Fibroblast of lung (primary cell): ENCODE data around the gene ZC3H8. TPM values are rescaled to one million over a fixed set of nuclear protein-coding genes. Genes with fewer than 3 reads are reported as not detected.

Experiments
- DNase-seq, 2 donors: peaks; one replicate each; pipeline versions ENCODE4 v3.0.0 to v3.0.0-alpha.2; 2010; ENCODE audit warnings: low read depth in 2 of 2
- H2AFZ ChIP-seq: 2 replicates; pipeline ENCODE4 v1.5.1; 2012; ENCODE audit warnings: low read length, control low read depth, inconsistent platforms
- H3K27ac ChIP-seq: 2 replicates; pipeline ENCODE4 v1.5.1; 2011; ENCODE audit warnings: low read length, control low read depth; ENCODE audit not compliant: insufficient read depth
- H3K27me3 ChIP-seq: 2 replicates; pipeline ENCODE4 v1.5.1; 2011; ENCODE audit warnings: mild to moderate bottlenecking, low read length; ENCODE audit not compliant: control insufficient read depth, insufficient read depth
- H3K36me3 ChIP-seq: 2 replicates; pipeline ENCODE4 v1.5.1; 2011; ENCODE audit warnings: low read length; ENCODE audit not compliant: control insufficient read depth, insufficient read depth
- H3K4me1 ChIP-seq: 2 replicates; pipeline ENCODE4 v1.5.1; 2011; ENCODE audit warnings: low read length; ENCODE audit not compliant: control insufficient read depth, insufficient read depth; ENCODE audit errors: extremely low read depth
- H3K4me2 ChIP-seq: 2 replicates; pipeline ENCODE4 v1.5.1; 2011; ENCODE audit warnings: low read length, control low read depth; ENCODE audit not compliant: insufficient read depth; ENCODE audit errors: extremely low read depth
- H3K4me3 ChIP-seq, 4 experiments: fragments of 200-600 bp in 1 of 4; sonication (generic) in 1 of 4; replicated peaks in 1 of 4; 2 replicates each; pipeline ENCODE4 v1.5.1; 2011 to 2016; ENCODE audit warnings: low read length in 4 of 4, low read depth in 3 of 4, mild to moderate bottlenecking in 3 of 4, control low read depth in 2 of 4, inconsistent platforms in 1 of 4, mixed read lengths in 1 of 4; ENCODE audit not compliant: insufficient read depth in 1 of 4; ENCODE audit errors: control extremely low read depth in 1 of 4
- H3K79me2 ChIP-seq: 2 replicates; pipeline ENCODE4 v1.5.1; 2012; ENCODE audit warnings: mild to moderate bottlenecking, low read length, inconsistent platforms; ENCODE audit not compliant: control insufficient read depth, insufficient read depth
- H3K9ac ChIP-seq: 2 replicates; pipeline ENCODE4 v1.5.1; 2011; ENCODE audit warnings: mild to moderate bottlenecking, low read length, control low read depth; ENCODE audit not compliant: insufficient read depth
- H3K9me3 ChIP-seq: 2 replicates; pipeline ENCODE4 v1.5.1; 2012; ENCODE audit warnings: low read depth, low read length; ENCODE audit not compliant: control insufficient read depth, insufficient read depth
- H4K20me1 ChIP-seq: 2 replicates; pipeline ENCODE4 v1.5.1; 2011; ENCODE audit warnings: low read length; ENCODE audit not compliant: control insufficient read depth, insufficient read depth; ENCODE audit errors: extremely low read depth
- CTCF ChIP-seq, 2 donors: IDR thresholded peaks in 1 of 2; conservative IDR thresholded peaks in 1 of 2; 1 replicate in 1 of 2; 2 replicates in 1 of 2; pipeline ENCODE4 v1.5.1; 2011 to 2012; ENCODE audit warnings: low read length in 2 of 2, control low read depth in 1 of 2, inconsistent platforms in 1 of 2, low read depth in 1 of 2, mild to moderate bottlenecking in 1 of 2
- EZH2 ChIP-seq: IDR thresholded peaks from 2 replicates; pipeline ENCODE4 v1.5.1; 2012; ENCODE audit warnings: low read length, control low read depth, mild to moderate bottlenecking; ENCODE audit errors: missing control alignments
- polyA plus RNA-seq, 2 donors: library from polyadenylated mRNA; depleted of rRNA in 1 of 2; stranded (reverse) in 1 of 2; unstranded in 1 of 2; fragments of >200 nt; gene quantifications; 2 replicates each; pipeline ENCODE4 v1.2.1, GENCODE V29; 2011 to 2012; ENCODE audit warnings: missing spikeins in 1 of 2
- total RNA-seq: library from RNA; depleted of rRNA; stranded (reverse); fragments of >200 nt; gene quantifications from 2 replicates; pipeline ENCODE4 v1.2.1, GENCODE V29; 2014

The ZC3H8 gene
- total and polyA plus RNA-seq, 2 donors (not counting 1 experiment from before 2014, with no cell fraction given) = 2.8 to 4.6 TPM

DNA sequence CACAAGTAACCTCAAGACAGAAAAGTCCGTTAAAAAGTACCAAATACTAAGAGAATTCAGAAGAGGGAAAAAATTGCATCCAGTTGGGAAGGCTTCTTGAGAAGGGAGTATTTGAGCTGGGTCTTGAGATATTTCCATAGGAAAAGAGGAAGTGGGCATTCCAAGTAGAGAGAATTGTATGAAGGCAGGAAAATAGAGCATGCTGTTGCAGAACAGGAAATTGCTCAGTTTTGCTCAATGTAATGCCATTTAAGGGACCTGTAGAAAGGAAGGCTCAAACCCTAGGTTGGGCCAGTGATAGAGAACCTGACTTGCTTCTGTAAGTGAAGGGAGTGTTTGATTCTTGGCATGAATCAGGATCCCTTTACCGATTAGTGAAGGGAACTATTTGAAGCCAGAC is 1.0 kb upstream of the ZC3H8 start:
- no peak overlapping the region for H2AFZ ChIP-seq
- no peak overlapping the region for H3K4me2 ChIP-seq

DNA sequence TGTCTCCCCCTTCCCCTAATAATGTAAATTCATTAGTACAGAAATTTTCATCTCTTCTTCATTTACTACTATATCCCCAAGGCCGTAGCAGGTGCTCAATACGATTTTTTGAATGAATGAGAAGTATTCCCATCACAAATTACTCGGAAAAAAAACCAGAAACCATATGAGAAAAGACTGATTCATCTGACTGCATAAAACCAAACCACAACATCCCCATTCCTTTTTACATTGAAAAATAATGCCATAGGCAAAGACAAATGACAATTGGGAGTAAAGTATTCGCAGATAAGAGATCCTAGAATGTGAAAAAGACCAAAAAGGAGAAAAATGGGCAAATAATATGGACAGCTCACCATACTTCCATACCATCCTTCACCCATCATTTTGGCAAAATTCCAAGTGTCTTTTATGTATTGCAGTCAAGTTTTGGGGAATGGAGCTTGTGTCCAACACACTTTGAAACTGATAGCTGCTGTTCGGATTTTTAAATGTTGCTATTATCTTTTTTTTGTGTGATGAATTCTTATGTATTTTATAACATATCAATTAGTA is 1.5 kb downstream of the ZC3H8 start:
- peak; percentile 8 to 25 for DNase-seq
- H2AFZ ChIP-seq = no peak overlapping the region
- TF ChIP-seq CTCF (conservative IDR thresholded peaks at IDR 0.05 in 1 of 2, IDR thresholded peaks at IDR 0.05 in 1 of 2; ENCODE audit: low read depth in 1 of 2, low read length in 2 of 2) (no peak), EZH2 (no peak)
- H4K20me1 ChIP-seq = no peaks in the 10 kb centered on the region
- H3K36me3 ChIP-seq = no peaks in the 10 kb centered on the region
- H3K9ac ChIP-seq = no peak overlapping the region
- no peaks in the 10 kb centered on the region for H3K79me2 ChIP-seq
- H3K27ac ChIP-seq = no peak overlapping the region
- H3K4me1 ChIP-seq = no peaks in the 10 kb centered on the region
- no peaks in the 10 kb centered on the region for H3K9me3 ChIP-seq
- no peaks in the 10 kb centered on the region for H3K27me3 ChIP-seq
- H3K4me3 ChIP-seq = no peak overlapping the region
- no peak overlapping the region for H3K4me2 ChIP-seq

More for the DNA sequence above, 1.0 kb upstream of the ZC3H8 start:
- no peak for TF ChIP-seq EZH2
- no peaks in the 10 kb centered on the region for H3K27me3 ChIP-seq
- H3K27ac ChIP-seq = no peak overlapping the region
- H3K4me1 ChIP-seq = peaks cover 5% of the 10 kb centered on the region
- H3K9me3 ChIP-seq = no peaks in the 10 kb centered on the region
- no peak for DNase-seq
- no peak overlapping the region for H3K4me3 ChIP-seq
- no peaks in the 10 kb centered on the region for H3K36me3 ChIP-seq
- no peak overlapping the region for H3K9ac ChIP-seq
- H4K20me1 ChIP-seq = no peaks in the 10 kb centered on the region
- no peaks in the 10 kb centered on the region for H3K79me2 ChIP-seq

GRCh38 chr2:112251271-112251670 is 3.6 kb downstream of the ZC3H8 start:
- TF ChIP-seq EZH2 (no peak), CTCF (conservative IDR thresholded peaks at IDR 0.05 in 1 of 2, IDR thresholded peaks at IDR 0.05 in 1 of 2; ENCODE audit: low read depth in 1 of 2, low read length in 2 of 2) (no peak)
- H2AFZ ChIP-seq = no peak overlapping the region
- no peaks in the 10 kb centered on the region for H4K20me1 ChIP-seq
- no peaks in the 10 kb centered on the region for H3K36me3 ChIP-seq
- peak; percentile 3 to 28 for DNase-seq
- no peak overlapping the region for H3K4me2 ChIP-seq
- no peaks in the 10 kb centered on the region for H3K4me1 ChIP-seq
- H3K9ac ChIP-seq = no peak overlapping the region
- H3K27ac ChIP-seq = no peak overlapping the region
- no peaks in the 10 kb centered on the region for H3K9me3 ChIP-seq
- H3K79me2 ChIP-seq = no peaks in the 10 kb centered on the region
- no peak overlapping the region for H3K4me3 ChIP-seq
- H3K27me3 ChIP-seq = no peaks in the 10 kb centered on the region
